Ovary (tissue), 3 donors: ENCODE results near the gene FOLR2.

ENCODE experiments used
- CTCF ChIP-seq, 3 donors: fragments of 450-650 bp in 2 of 3; fragments of 200-600 bp in 1 of 3; IDR thresholded peaks; one replicate each; pipeline versions ENCODE4 v1.5.1 to v1.8.0; 2016 to 2022; ENCODE audit warnings: antibody characterized with exemption in 3 of 3, mild to moderate bottlenecking in 1 of 3
- EP300 ChIP-seq: sonication (generic); formaldehyde crosslinking; IDR thresholded peaks from one replicate; pipeline ENCODE4 v1.6.1; 2017; ENCODE audit warnings: antibody characterized with exemption
- POLR2A ChIP-seq: fragments of 450-650 bp; IDR thresholded peaks from one replicate; pipeline ENCODE4 v1.6.1; 2017; ENCODE audit warnings: antibody characterized with exemption, mild to moderate bottlenecking, moderate library complexity
- donor health status: DM: no; HTN: no; CAD: no.

GRCh38 chr11:72257570-72257969, 41.0 kb downstream of the FOLR2 start:
- TF ChIP-seq CTCF (IDR thresholded peaks at IDR 0.05) (no peak), POLR2A (no peak), EP300 (no peak)
